Measurements from ENCODE around the gene DDX41. TPM values are rescaled to one million over a fixed set of nuclear protein-coding genes. Genes with fewer than 3 reads are reported as not detected.
"Not testable (repeated sequence)": the region's sequence is repeated elsewhere in the genome, so short reads cannot be mapped to it uniquely, and the experiment has no call there.

Gene DDX41
- total RNA-seq, result 166 TPM

- DNase-seq (ENCODE audit: low read depth in 2 of 3, low spot score in 2 of 3), result peak; percentile 87 to 98 (median 98)
Observed at GRCh38 chr5:177516601-177517568, at the start of gene DDX41. TSS of gene DDX41 (minus strand) at chr5:177516961. CDS start at chr5:177516945, 16 bp downstream.

- DNase-seq (ENCODE audit: low read depth in 2 of 3, low spot score in 2 of 3), result no peak
Observed at GRCh38 chr5:177565046-177565445, 48.3 kb upstream of the DDX41 start.

GRCh38 chr5:177559446-177559941 lies 42.7 kb upstream of the DDX41 start:
- DNase-seq (ENCODE audit: low read depth in 2 of 3, low spot score in 2 of 3), result not testable (repeated sequence)

- DNase-seq (ENCODE audit: low read depth in 2 of 3, low spot score in 2 of 3), result no peak
Observed at GRCh38 chr5:177557796-177558195, 41.0 kb upstream of the DDX41 start.

GRCh38 chr5:177557041-177557647 lies 40.4 kb upstream of the DDX41 start:
- DNase-seq (ENCODE audit: low read depth in 2 of 3, low spot score in 2 of 3), result peak in 2 of 3 donors; percentile 22 to 63

- no peak for DNase-seq (ENCODE audit: low read depth in 2 of 3, low spot score in 2 of 3)
Observed at GRCh38 chr5:177555665-177556064, 38.9 kb upstream of the DDX41 start.

GRCh38 chr5:177555228-177555627 lies 38.5 kb upstream of the DDX41 start:
- no peak for DNase-seq (ENCODE audit: low read depth in 2 of 3, low spot score in 2 of 3)

- peak; percentile 78 to 94 (median 93) for DNase-seq (ENCODE audit: low read depth in 2 of 3, low spot score in 2 of 3)
Observed at GRCh38 chr5:177554474-177555111, 37.8 kb upstream of the DDX41 start, which contains the start of gene FAM193B. TSS of gene FAM193B (minus strand) at chr5:177554563. CDS start at chr5:177554458, 105 bp downstream.

GRCh38 chr5:177553671-177554429 lies 37.1 kb upstream of the DDX41 start:
- peak in 2 of 3 donors; percentile 7 to 11 for DNase-seq (ENCODE audit: low read depth in 2 of 3, low spot score in 2 of 3)

- no peak for DNase-seq (ENCODE audit: low read depth in 2 of 3, low spot score in 2 of 3)
Observed at GRCh38 chr5:177552839-177553455, 36.2 kb upstream of the DDX41 start.

- DNase-seq (ENCODE audit: low read depth in 2 of 3, low spot score in 2 of 3), result no peak
Observed at GRCh38 chr5:177550122-177550521, 33.4 kb upstream of the DDX41 start.

- no peak for DNase-seq (ENCODE audit: low read depth in 2 of 3, low spot score in 2 of 3)
Observed at GRCh38 chr5:177548495-177548894, 31.7 kb upstream of the DDX41 start.

- no peak for DNase-seq (ENCODE audit: low read depth in 2 of 3, low spot score in 2 of 3)
Observed at GRCh38 chr5:177547736-177548135, 31.0 kb upstream of the DDX41 start.

- no peak for DNase-seq (ENCODE audit: low read depth in 2 of 3, low spot score in 2 of 3)
Observed at GRCh38 chr5:177546258-177546741, 29.5 kb upstream of the DDX41 start.

- DNase-seq (ENCODE audit: low read depth in 2 of 3, low spot score in 2 of 3), result no peak
Observed at GRCh38 chr5:177545487-177546257, 28.9 kb upstream of the DDX41 start.

- DNase-seq (ENCODE audit: low read depth in 2 of 3, low spot score in 2 of 3), result no peak
Observed at GRCh38 chr5:177542816-177543465, 26.2 kb upstream of the DDX41 start.

- DNase-seq (ENCODE audit: low read depth in 2 of 3, low spot score in 2 of 3), result no peak
Observed at GRCh38 chr5:177540438-177540837, 23.7 kb upstream of the DDX41 start.

- no peak for DNase-seq (ENCODE audit: low read depth in 2 of 3, low spot score in 2 of 3)
Observed at GRCh38 chr5:177539411-177539810, 22.6 kb upstream of the DDX41 start.
